ENCODE results near the gene ANAPC16.
"Not testable (repeated sequence)": the region's sequence is repeated elsewhere in the genome, so short reads cannot be mapped to it uniquely, and the experiment has no call there.

DNA sequence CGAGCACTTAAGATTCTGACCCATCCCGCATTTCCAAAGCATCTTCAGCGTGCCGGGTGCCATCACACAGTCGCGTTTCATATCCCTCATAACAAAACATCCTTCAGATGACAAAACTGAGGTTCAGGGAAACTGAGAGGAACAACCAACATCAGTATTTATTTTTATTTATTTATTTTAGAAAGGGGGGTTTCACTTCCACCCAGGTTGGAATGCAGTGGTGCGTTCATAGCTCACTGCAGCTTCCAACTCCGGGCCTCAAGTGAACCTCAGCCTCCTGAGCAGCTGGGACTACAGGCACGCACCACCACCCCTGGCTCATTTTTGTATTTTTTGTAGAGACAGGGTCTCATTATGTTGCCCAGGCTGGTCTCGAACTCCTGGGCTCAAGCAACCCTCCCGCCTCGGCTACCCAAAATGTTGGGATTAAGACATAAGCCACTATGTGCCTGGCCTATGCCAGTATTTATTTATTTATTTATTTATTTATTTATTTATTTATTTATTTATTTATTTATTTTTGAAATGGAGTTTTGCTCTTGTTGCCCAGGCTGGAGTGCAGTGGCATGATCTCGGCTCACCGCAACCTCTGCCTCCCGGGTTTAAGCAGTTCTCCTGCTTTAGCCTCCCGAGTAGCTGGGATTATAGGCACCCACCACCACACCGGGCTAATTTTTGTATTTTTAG is 33.5 kb downstream of the ANAPC16 start:
- not testable (repeated sequence) for TF ChIP-seq CTCF (conservative IDR thresholded peaks at IDR 0.05; ENCODE audit: low read depth in 2 of 2); ZNF331 (CRISPR knock-in tag; IDR thresholded peaks at IDR 0.05; ENCODE audit: low read depth); EZH2 (IDR thresholded peaks at IDR 0.05; ENCODE audit: low read depth, unreplicated experiment); EZH2phosphoT487 (IDR thresholded peaks at IDR 0.05; ENCODE audit: unreplicated experiment); POLR2AphosphoS5 (IDR thresholded peaks at IDR 0.05; ENCODE audit: low read depth); STAT1 (IDR thresholded peaks at IDR 0.05; ENCODE audit: unreplicated experiment); ETS1 (IDR thresholded peaks at IDR 0.05); CREB1 (CRISPR knock-in tag; IDR thresholded peaks at IDR 0.05; ENCODE audit: low read depth)
- TF ChIP-seq, protein P1, sequence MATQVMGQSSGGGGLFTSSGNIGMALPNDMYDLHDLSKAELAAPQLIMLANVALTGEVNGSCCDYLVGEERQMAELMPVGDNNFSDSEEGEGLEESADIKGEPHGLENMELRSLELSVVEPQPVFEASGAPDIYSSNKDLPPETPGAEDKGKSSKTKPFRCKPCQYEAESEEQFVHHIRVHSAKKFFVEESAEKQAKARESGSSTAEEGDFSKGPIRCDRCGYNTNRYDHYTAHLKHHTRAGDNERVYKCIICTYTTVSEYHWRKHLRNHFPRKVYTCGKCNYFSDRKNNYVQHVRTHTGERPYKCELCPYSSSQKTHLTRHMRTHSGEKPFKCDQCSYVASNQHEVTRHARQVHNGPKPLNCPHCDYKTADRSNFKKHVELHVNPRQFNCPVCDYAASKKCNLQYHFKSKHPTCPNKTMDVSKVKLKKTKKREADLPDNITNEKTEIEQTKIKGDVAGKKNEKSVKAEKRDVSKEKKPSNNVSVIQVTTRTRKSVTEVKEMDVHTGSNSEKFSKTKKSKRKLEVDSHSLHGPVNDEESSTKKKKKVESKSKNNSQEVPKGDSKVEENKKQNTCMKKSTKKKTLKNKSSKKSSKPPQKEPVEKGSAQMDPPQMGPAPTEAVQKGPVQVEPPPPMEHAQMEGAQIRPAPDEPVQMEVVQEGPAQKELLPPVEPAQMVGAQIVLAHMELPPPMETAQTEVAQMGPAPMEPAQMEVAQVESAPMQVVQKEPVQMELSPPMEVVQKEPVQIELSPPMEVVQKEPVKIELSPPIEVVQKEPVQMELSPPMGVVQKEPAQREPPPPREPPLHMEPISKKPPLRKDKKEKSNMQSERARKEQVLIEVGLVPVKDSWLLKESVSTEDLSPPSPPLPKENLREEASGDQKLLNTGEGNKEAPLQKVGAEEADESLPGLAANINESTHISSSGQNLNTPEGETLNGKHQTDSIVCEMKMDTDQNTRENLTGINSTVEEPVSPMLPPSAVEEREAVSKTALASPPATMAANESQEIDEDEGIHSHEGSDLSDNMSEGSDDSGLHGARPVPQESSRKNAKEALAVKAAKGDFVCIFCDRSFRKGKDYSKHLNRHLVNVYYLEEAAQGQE (IDR thresholded peaks at IDR 0.05; ENCODE audit: unreplicated experiment): not testable (repeated sequence)
- TF ChIP-seq, protein P2, sequence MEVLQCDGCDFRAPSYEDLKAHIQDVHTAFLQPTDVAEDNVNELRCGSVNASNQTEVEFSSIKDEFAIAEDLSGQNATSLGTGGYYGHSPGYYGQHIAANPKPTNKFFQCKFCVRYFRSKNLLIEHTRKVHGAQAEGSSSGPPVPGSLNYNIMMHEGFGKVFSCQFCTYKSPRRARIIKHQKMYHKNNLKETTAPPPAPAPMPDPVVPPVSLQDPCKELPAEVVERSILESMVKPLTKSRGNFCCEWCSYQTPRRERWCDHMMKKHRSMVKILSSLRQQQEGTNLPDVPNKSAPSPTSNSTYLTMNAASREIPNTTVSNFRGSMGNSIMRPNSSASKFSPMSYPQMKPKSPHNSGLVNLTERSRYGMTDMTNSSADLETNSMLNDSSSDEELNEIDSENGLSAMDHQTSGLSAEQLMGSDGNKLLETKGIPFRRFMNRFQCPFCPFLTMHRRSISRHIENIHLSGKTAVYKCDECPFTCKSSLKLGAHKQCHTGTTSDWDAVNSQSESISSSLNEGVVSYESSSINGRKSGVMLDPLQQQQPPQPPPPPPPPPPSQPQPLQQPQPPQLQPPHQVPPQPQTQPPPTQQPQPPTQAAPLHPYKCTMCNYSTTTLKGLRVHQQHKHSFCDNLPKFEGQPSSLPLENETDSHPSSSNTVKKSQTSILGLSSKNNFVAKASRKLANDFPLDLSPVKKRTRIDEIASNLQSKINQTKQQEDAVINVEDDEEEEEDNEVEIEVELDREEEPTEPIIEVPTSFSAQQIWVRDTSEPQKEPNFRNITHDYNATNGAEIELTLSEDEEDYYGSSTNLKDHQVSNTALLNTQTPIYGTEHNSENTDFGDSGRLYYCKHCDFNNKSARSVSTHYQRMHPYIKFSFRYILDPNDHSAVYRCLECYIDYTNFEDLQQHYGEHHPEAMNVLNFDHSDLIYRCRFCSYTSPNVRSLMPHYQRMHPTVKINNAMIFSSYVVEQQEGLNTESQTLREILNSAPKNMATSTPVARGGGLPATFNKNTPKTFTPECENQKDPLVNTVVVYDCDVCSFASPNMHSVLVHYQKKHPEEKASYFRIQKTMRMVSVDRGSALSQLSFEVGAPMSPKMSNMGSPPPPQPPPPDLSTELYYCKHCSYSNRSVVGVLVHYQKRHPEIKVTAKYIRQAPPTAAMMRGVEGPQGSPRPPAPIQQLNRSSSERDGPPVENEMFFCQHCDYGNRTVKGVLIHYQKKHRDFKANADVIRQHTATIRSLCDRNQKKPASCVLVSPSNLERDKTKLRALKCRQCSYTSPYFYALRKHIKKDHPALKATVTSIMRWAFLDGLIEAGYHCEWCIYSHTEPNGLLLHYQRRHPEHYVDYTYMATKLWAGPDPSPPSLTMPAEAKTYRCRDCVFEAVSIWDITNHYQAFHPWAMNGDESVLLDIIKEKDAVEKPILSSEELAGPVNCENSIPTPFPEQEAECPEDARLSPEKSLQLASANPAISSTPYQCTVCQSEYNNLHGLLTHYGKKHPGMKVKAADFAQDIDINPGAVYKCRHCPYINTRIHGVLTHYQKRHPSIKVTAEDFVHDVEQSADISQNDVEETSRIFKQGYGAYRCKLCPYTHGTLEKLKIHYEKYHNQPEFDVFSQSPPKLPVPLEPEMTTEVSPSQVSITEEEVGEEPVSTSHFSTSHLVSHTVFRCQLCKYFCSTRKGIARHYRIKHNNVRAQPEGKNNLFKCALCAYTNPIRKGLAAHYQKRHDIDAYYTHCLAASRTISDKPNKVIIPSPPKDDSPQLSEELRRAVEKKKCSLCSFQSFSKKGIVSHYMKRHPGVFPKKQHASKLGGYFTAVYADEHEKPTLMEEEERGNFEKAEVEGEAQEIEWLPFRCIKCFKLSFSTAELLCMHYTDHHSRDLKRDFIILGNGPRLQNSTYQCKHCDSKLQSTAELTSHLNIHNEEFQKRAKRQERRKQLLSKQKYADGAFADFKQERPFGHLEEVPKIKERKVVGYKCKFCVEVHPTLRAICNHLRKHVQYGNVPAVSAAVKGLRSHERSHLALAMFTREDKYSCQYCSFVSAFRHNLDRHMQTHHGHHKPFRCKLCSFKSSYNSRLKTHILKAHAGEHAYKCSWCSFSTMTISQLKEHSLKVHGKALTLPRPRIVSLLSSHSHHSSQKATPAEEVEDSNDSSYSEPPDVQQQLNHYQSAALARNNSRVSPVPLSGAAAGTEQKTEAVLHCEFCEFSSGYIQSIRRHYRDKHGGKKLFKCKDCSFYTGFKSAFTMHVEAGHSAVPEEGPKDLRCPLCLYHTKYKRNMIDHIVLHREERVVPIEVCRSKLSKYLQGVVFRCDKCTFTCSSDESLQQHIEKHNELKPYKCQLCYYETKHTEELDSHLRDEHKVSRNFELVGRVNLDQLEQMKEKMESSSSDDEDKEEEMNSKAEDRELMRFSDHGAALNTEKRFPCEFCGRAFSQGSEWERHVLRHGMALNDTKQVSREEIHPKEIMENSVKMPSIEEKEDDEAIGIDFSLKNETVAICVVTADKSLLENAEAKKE (CRISPR knock-in tag; IDR thresholded peaks at IDR 0.05): not testable (repeated sequence)

Data from GM23338 (cell line).